Measurements from ENCODE around the gene KATNAL2.

Gene KATNAL2, protein sequence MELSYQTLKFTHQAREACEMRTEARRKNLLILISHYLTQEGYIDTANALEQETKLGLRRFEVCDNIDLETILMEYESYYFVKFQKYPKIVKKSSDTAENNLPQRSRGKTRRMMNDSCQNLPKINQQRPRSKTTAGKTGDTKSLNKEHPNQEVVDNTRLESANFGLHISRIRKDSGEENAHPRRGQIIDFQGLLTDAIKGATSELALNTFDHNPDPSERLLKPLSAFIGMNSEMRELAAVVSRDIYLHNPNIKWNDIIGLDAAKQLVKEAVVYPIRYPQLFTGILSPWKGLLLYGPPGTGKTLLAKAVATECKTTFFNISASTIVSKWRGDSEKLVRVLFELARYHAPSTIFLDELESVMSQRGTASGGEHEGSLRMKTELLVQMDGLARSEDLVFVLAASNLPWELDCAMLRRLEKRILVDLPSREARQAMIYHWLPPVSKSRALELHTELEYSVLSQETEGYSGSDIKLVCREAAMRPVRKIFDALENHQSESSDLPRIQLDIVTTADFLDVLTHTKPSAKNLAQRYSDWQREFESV

DNA sequence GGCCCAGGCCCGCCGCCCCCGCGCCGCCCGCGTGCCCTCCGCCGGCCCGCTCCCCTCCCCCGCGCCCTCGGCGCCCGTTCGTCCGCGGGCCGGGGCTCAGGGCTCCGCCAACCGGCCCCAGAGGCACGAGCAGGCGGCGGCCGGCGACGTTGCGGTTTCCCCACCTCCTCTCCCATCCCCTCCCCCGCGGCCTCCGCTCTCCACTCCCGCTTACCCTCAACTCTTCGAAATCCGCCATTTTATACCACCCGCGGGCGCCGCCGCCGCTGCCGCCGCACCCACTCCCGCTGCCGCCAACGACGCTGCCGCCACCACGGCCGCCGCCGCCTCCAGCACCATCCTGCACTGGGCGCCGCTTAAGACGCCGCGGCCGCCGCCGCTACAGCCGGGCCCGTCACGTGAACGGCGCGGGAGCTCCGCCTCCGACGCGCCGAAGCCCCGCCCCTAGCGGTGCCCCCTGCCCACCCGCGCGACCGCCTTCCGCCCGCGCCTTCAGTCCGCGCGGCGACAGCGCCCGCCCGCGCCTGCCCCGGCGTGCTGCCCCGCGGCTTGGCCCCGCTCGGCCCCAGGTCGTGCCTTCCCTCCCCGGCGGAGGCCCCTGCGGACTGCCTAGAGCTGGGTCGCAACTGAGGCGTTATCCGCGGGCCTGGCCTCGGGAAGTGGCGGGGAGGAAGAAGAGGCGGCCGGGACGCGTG lies at the start of gene KATNAL2, which contains the start of gene PIAS2:
KATNAL2 (plus strand) TSS at position 495 of the 695 bp plus-strand sequence. CDS start 29,271 bp downstream, outside the sequence.
PIAS2 (minus strand) TSS at position 400 of the 695 bp plus-strand sequence; CDS start at position 238, 162 bp downstream.
- peak; percentile 42 for DNase-seq

DNA sequence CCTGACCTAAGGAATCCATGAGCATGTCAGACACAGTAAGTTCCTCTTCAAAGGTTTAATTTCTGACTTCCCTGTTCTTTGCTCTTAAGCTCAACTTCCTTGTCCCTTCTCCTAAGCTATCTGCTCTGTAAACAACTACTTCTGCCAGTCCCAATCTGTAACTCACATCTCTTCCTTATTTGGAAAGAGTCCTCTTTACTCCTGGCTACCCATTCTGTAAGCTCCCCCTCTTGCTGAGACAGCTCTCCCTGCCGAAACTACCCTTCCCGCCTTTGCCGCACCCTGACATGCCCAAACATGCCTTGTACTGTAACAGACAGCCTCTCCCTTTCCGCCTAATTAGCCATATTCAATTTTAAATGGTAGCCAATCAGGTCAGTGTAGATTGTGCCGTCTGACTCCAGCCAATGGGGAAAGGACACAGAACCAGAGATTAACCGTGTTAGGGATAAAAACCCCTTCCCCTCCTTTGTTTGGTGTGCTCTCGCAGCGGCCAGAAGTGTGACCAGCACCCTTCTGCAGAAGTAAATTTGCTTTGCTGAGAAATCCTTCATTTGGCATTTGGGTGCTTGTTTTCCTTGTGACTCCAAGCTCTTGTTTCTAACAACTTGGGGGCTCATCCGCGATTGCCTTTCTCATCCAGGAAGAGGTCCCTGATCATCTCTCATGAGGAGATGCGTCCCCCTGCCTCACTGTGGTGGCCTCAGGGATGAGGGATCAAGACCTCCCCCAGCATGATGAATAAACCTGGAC lies 49.1 kb upstream of the KATNAL2 start:
- DNase-seq = no peak

DNA sequence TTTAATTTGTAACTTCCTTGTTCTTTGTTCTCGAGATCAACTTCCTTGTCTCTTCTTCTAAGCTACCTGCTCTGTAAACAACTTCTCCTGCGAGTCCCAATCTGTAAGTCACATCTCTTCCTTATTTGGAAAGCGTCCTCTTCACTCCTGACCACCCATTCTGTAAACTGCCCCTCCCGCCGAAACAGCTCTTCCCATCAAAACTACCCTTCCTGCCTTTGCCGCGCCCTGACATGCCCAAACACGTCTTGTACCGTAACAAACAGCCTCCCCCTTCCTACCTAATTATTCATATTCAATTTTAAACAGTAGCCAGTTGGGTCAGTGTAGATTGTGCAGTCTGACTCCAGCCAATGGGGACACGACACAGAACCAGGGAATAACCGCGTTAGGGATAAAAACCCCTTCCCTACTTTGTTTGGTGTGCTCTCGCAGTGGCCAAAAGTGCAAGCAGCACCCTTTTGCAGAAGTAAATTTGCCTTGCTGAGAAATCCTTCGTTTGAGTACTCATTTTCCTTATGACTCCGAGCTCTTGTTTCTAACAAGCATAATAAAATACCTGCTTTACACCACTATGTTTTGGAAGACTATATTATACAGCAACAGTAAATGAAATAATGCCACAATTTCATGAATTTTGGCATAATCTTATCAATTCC lies 39.9 kb upstream of the KATNAL2 start:
- DNase-seq = peak; percentile 41

DNA sequence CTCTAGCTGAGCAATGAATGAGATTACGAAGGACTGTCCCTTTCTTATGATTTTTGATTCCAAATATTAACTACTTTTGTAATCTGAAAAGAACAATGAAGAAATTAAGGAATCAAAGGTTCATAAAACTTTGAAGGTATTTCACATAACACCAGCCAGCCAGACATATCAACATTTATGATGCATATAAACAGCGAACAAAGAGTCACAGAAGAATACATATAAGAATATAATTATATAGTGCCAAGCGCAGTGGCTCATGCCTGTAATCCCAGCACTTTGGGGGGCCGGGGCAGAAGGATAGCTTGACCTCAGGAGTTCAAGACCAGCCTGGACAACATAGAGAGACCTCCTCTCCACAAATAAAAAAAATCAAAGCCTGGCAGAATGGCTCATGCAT lies 34.2 kb upstream of the KATNAL2 start:
- no peak for DNase-seq

DNA sequence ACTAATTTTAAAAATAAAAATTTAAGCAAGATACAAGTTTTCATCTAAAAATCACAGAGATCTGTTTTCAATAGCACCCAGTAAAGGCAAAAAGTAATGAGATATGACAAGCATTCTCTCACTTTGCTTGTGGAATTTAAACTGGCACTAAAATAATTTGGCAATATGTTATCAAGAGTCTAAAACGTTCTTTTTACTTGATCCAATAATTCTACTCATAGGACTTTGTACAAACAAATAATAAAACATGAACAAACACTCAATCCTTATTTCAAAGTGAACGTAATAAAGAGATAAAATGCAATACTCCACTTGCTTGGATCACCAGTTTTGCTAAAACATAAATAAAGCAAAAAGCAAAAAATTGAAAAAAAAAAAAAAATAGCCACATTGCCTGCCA lies 30.5 kb upstream of the KATNAL2 start:
- no peak for DNase-seq

DNA sequence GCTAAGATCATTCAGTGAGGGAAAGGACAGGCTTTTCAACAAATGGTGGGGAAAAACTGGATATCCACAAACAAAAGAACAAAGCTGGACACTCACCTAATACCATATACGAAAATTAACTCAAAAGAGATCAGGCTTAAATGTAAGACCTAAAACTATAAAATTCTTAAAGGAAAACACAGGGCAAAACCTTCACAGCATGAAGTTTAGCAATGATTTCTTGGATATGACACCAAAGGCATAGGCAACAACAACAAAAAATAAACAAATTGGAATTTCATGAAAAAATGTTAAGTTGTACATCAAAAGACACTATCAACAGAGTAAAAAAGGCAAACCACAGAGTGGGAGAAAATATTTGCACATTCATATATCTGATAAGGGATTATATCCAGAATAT lies 28.4 kb upstream of the KATNAL2 start:
- no peak for DNase-seq

DNA sequence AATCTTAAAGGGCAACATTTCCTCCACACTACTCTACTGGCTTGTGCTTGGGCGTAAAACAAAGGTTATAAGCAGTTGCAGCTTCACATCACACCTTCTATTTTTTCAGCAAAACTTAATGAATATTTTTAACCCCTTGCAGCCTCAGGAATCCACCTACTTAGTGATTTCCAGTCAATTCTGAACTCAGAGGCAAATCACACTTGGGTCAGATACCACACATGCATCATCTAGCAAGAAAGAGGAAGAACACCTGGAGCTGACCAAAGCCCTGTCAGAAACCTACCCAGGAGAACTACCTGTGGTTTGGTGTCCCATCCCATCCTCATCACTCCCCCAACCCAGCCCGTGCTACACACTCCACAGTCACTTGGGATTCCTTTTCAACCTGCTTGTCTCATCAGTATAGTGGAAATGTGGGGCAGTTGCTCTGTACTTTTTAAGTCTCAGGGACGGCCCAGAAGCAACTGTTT lies 25.6 kb upstream of the KATNAL2 start:
- no peak for DNase-seq

DNA sequence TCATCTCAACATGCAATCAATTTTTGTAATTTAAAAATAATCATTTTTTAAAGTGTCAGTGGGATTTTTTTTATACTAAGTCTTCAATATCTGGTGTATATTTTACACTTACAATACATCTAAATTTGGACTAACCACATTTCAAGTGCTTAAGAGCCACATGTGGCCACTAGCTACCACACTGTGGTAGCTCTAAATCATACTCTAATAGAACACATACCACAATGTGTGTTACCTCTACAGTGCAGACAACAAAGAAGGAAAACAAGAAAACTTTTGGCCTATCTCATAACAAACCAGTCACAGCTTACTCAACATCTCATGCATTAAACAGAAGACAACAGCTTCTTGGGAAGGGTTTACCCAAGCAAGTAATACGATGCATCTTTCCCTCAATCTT lies 24.6 kb upstream of the KATNAL2 start:
- no peak for DNase-seq

DNA sequence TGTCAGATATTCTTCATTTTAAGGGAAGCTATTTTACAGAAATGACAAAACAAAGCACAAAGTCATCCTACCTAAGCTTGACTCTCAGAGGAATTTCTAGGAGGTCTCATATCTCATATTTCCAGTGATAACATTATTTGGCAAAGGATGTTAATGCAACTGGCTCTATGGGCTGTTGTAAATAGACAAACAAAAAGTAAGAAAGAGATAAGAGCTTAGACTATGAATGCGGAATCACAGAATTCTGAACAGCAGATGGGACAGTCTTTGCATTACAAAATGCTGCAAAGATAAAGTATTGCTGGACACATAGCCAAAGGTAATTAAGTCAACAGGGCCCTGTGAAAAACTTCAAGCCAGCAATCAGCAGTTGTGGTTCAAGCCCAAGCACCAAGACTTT lies 24.0 kb upstream of the KATNAL2 start:
- no peak for DNase-seq

DNA sequence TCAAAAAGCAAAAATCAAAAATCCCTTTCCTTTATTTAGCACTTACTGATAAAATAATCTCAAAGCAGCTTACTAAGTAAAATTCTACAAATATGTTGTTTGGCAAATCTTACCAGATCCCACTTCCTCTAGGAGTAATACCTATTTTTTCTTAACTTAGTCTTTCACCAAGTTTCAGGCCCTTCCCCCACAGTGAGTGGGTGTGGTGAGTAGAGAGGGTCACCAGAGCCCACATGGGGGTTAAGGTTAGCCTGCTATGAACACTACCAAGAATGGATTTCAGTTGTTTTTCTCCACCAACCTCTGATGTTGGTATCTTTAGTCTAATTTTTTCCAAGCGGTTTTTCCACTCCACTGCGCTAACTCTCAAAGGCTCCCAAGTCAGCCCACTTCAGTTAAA lies 23.3 kb upstream of the KATNAL2 start:
- no peak for DNase-seq

DNA sequence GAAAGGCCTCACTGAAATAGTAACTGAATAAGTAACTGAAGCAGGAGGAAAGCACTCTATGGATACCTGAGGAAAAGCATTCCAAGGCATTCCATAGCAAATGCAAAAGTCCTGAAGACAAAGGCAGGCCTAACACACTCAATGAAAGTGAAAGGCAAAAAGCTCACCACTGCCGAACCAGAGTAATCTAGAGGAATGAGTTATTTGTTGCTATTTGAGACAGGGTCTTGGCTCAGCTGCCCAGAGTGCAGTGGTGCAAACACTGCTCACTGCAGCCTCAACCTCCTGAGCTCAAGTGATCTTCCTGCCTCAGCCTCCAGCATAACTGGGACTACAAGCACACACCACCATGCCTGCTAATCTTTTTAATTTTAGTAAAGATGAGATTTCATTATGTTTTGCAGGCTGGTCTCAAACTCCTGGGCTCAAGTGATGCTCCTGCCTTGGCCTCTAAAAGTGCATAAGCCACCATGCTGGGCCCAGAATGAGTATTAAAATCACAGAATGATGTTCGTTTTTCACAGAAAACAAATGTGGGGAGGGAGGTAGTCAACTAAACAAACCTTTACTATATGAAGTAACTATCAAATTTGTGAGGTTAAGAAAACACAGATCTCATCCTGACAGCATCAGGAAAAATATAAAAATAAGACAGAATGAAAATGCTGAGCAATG lies 18.0 kb upstream of the KATNAL2 start:
- no peak for DNase-seq

DNA sequence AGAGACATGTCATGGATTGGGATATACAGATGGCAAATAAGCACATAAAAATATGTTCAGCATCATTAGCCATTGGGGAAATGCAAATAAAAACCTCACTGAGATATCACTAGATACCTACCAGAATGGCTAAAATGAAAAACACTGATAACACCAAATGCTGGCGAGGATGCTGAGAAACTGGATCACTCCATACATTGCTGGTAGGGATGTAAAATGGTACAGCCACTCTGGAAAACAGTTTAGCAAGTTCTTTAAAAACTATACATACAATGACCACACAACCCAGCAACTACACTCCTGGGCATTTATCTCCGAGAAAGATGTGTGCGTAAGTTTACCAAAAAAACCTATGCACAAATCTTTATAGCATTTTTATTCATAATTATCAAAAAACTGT lies 14.0 kb upstream of the KATNAL2 start:
- no peak for DNase-seq

DNA sequence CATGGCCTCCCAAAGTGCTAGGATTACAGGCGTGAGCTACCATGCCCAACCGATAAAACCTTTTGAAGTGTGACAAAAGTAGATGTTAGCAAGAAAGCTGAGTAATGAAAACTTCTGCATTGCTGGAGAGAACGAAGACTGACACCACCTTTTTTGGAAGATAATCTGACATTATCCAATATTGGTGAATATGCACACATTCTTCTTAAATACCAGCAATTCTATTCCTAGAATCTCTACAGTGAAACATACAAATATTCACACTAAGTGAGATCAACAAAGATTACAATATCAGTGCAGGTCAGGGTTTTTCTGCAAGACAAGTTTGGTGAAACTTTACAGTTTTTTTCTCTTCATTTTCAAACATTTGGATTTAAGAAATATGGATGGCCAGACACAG lies 7.9 kb upstream of the KATNAL2 start:
- DNase-seq = no peak

DNA sequence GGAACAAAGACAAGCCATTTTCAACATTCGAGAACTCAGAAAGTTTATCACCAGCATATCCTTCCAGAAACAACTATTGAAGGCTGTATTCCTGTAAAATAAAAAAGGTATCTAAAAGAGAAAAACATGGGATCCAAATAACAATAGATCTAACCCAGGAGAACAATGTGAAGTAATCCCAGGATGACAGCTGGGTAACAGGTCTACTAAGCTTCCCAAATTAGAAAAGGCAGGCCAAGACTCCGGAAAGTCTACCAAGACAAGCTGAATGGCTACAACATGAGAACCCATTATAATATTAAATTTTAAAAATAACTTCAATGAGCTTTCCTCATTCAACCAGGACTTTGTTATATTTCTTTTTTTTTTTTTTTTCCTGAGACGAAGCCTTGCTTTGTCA lies 6.5 kb upstream of the KATNAL2 start:
- no peak for DNase-seq

DNA sequence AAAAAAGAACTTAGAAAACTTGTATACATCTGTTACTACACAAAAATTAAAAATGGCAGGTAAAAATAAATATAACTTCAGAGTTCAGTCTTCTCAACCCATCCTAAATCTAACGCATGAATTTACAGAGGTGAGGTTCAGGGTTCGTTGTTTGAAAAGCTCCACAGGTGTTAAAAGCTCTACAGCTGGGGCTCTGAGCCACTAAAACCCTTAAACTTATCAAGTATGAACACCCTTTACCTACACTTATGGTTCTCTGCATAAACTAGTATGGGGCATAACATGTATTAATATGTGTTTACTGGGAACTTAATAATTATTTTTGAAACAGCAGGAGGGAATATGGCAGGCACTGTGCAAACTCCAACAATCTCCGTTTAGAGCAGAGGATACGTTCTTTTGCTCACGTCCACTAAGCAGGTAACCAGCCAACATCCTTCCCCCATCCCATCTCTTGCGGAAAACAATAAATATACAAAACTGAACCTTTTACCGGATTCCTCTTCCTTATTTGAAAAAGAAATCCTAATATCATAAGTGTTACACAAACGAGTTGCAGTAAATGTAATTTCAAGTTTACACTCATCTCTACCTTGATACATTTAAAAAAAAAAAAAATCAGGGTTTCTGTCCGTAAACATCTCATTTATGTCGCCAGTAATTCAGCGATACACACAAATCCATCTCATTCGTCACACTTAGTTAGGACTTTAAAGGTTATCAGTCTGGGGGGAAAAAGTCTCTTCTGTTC lies 1.4 kb upstream of the KATNAL2 start:
- no peak for DNase-seq

DNA sequence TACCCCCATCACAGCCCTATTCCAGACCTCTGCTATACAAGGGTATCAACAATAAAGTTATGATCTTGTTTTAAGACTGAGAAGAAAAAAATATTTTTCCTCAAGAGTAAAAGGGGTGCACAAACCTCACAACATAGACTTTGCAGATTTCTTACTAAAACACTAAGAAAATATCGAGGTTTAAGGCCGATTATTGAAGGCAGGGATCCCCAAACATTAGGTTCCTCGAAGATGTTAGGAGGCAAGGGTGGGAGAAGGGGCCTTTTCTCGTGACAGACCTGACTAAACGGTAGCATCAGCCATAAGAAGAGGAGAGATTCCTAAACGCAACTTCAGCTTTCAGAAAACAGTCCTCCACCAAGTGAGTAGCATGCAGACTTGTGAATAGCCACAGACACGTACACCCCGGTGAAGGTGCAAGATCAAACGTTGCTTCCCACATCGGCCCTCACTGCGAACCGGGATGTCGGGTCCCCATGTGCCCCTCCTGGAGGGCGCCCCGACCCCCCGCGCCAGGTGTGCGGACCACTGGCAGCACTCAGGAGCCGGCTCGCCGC lies 773 bp upstream of the KATNAL2 start:
- DNase-seq = no peak

DNA sequence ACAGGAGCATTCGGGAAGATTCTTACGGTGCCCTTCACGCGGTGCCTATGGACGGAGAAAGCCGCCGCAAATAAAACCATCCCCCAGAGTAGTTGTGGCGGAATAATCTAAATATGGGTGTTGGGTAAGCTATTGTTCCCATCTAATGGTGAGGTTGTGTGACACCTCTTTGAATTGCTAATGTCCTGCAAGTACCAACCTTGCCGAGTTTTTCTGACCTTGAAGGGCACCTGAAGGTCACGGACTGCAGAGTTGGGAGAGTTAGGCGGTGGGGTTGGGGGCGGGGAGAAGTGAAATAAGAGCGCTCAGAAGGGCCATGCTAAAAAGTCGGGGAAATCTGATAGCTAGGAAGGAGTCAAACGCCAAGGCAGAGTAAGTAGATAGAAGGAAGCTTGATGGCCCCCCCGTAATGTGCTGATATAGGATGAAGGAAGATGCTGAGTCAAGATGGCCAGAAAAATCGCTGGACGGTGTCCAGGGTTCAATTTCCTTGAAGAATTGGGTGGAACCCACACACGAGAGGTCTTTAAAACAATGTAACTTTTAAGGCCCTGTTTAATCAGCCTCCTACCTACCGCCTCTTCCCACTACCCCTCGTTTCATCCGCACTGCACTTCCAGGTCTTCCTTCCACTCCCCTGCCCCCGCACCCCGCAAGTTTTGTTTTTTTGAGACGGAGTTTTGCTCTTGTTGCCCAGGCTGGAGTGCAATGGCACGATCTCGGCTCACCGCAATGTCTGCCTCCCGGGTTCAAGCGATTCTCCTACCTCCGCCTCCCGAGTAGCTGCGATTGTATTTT lies 600 bp downstream of the KATNAL2 start:
- DNase-seq = no peak

DNA sequence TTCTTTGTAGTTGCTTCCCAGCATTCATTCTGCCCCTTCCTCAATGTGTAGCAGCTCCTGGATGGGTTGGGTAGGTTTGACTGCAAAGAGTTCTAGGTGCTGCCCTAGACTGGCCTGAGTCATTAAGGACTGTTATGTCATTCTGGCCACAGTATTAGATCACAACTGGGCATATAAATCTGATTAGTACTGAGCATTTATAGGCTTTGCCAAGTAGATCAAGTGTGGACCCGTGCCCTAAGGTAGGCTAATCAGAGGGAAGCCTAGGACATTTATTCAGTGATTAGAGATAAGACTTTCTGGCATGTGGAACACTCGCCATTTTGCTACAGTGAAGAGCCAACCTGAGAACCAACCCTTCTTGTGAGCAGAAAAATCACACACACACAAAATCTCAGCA lies 2.7 kb downstream of the KATNAL2 start:
- DNase-seq = no peak

DNA sequence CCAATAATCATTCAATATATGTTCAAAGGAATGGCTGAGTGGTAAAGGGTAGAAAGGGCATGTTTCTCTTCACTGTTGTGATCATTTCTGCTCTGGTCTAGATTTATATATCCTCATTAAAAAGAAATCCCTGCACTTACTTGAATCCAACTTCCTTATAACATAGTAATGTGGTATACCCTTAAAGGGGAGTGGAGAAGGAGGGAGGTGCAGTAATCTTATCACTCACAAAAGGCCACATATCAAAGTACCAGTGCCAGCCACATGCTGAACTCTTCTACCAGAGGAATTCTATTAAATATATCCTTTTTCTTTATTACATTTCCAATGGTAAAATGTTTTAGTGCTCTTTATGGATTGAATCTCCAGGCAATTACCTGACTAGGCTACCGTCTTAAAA lies 3.3 kb downstream of the KATNAL2 start:
- no peak for DNase-seq

DNA sequence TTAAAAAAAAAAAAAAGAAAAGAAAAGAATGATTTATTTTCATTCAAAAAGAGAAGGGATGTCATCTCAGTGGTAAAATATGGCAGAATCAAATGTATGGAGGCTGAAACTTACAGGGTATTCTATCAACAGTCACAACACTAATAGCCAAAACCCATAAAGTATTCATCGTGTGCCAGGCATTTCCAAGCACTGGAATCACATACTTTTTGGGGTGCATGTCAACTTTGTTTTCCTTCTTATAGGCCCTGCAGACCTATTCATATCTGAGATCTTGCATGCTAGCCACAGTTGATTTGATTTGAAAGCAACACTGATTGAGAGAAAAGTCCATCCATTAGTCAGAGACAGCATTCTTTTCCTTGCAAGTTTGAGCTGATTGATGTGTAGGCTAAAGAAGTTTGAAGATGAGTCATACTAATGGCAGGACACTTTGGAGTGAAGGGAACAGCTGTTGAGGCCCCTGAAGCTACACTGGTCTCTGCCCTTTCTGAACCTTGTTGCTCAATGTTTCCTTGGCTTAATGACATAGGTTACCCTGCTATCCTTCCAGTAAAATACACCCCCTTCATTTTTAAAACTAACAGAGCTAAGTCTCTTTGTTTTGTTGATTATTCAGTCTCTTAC lies 22.0 kb downstream of the KATNAL2 start:
- no peak for DNase-seq

Data from DMS153 (cell line).